Neuronal stem cell (in vitro differentiated cells): ENCODE results near the gene SOWAHA.

ENCODE experiments used
- DNase-seq: peaks from one replicate; pipeline ENCODE4 v3.0.0-alpha.2; 2013; ENCODE audit warnings: low spot score
- H2AFZ ChIP-seq: one replicate; pipeline ENCODE4 v1.6.1; 2013; ENCODE audit warnings: mild to moderate bottlenecking, low read length, inconsistent platforms
- H2AK5ac ChIP-seq: 2 replicates; pipeline ENCODE4 v1.6.1; 2013; ENCODE audit warnings: low read depth, mild to moderate bottlenecking, inconsistent platforms, low read length, moderate library complexity, mixed read lengths
- H2BK120ac ChIP-seq: 2 replicates; pipeline ENCODE4 v1.6.1; 2013; ENCODE audit warnings: low read depth, mild to moderate bottlenecking, inconsistent platforms, low read length, moderate library complexity, mixed read lengths
- H2BK12ac ChIP-seq: one replicate; pipeline ENCODE4 v1.6.1; 2013; ENCODE audit warnings: low read length, inconsistent platforms
- H2BK15ac ChIP-seq: 2 replicates; pipeline ENCODE4 v1.6.1; 2013; ENCODE audit warnings: mild to moderate bottlenecking, low read length, inconsistent platforms, mixed read lengths
- H2BK5ac ChIP-seq: one replicate; pipeline ENCODE4 v1.6.1; 2013; ENCODE audit warnings: inconsistent platforms, mild to moderate bottlenecking, low read length, moderate library complexity
- H3K14ac ChIP-seq: one replicate; pipeline ENCODE4 v1.6.1; 2013; ENCODE audit warnings: low read length, inconsistent platforms
- H3K18ac ChIP-seq: 2 replicates; pipeline ENCODE4 v1.6.1; 2013; ENCODE audit warnings: low read length, inconsistent platforms
- H3K23ac ChIP-seq: 2 replicates; pipeline ENCODE4 v1.6.1; 2013; ENCODE audit warnings: low read depth, mild to moderate bottlenecking, mixed read lengths, low read length, inconsistent platforms; ENCODE audit not compliant: poor library complexity
- H3K27ac ChIP-seq: replicated peaks from 3 replicates; pipeline ENCODE4 v1.5.1; 2013; ENCODE audit warnings: low read length, inconsistent platforms
- H3K27me3 ChIP-seq, 3 experiments: 2 replicates each; pipeline ENCODE4 v1.6.1; 2013; ENCODE audit warnings: low read length in 3 of 3, mild to moderate bottlenecking in 2 of 3, inconsistent platforms in 1 of 3, low read depth in 1 of 3, mixed read lengths in 1 of 3, moderate library complexity in 1 of 3; ENCODE audit not compliant: control insufficient read depth in 3 of 3, insufficient read depth in 3 of 3
- H3K36me3 ChIP-seq, 2 donors: replicated peaks in 1 of 2; 2 replicates each; pipeline ENCODE4 v1.6.1; 2013; ENCODE audit warnings: low read length in 2 of 2; ENCODE audit not compliant: control insufficient read depth in 2 of 2, insufficient read depth in 2 of 2
- H3K4ac ChIP-seq: 2 replicates; pipeline ENCODE4 v1.6.1; 2013; ENCODE audit warnings: inconsistent platforms, mild to moderate bottlenecking, low read length, moderate library complexity
- H3K4me1 ChIP-seq, 2 donors: 1 replicate in 1 of 2; 2 replicates in 1 of 2; pipeline ENCODE4 v1.6.1; 2013; ENCODE audit warnings: low read length in 2 of 2, low read depth in 1 of 2; ENCODE audit not compliant: control insufficient read depth in 2 of 2, insufficient read depth in 1 of 2
- H3K4me2 ChIP-seq: one replicate; pipeline ENCODE4 v1.6.1; 2013; ENCODE audit warnings: mild to moderate bottlenecking, low read length, inconsistent platforms; ENCODE audit not compliant: insufficient read depth, poor library complexity, severe bottlenecking
- H3K4me3 ChIP-seq, 2 donors: 2 replicates each; pipeline ENCODE4 v1.5.1; 2013; ENCODE audit warnings: low read length in 2 of 2, mild to moderate bottlenecking in 2 of 2, inconsistent platforms in 1 of 2, moderate library complexity in 1 of 2
- H3K79me1 ChIP-seq: one replicate; pipeline ENCODE4 v1.6.1; 2013; ENCODE audit warnings: low read depth, mild to moderate bottlenecking, inconsistent platforms, low read length, moderate library complexity
- H3K9ac ChIP-seq: one replicate; pipeline ENCODE4 v1.6.1; 2013; ENCODE audit warnings: mild to moderate bottlenecking, low read depth, low read length, inconsistent platforms; ENCODE audit not compliant: poor library complexity
- H3K9me3 ChIP-seq, 2 donors: replicated peaks in 1 of 2; 2 replicates each; pipeline versions ENCODE3 to v1.6.1; 2013; ENCODE audit warnings: low read length in 2 of 2, mild to moderate bottlenecking in 2 of 2, inconsistent platforms in 1 of 2, low read depth in 1 of 2, mixed read lengths in 1 of 2, moderate library complexity in 1 of 2; ENCODE audit not compliant: control insufficient read depth in 2 of 2, insufficient read depth in 1 of 2
- H4K8ac ChIP-seq: one replicate; pipeline ENCODE4 v1.6.1; 2013; ENCODE audit warnings: low read depth, mild to moderate bottlenecking, inconsistent platforms, low read length, moderate library complexity
- H4K91ac ChIP-seq: one replicate; pipeline ENCODE4 v1.6.1; 2013; ENCODE audit warnings: low read length, low read depth, mild to moderate bottlenecking, inconsistent platforms; ENCODE audit not compliant: poor library complexity
- WGBS, 2 donors: extraction: QIAGEN DNeasy Blood & Tissue Kit; methylation state at CpG; one replicate each; pipeline ENCODE4 v1.1.7; 2013; ENCODE audit warnings: missing lambda C conversion rate in 2 of 2, mixed read lengths in 1 of 2; ENCODE audit not compliant: insufficient read length in 2 of 2, insufficient replicate concordance in 1 of 2; ENCODE audit errors: extremely low coverage in 2 of 2; 5-methylcytosine and 5-hydroxymethylcytosine counted together

Gene SOWAHA

DNA sequence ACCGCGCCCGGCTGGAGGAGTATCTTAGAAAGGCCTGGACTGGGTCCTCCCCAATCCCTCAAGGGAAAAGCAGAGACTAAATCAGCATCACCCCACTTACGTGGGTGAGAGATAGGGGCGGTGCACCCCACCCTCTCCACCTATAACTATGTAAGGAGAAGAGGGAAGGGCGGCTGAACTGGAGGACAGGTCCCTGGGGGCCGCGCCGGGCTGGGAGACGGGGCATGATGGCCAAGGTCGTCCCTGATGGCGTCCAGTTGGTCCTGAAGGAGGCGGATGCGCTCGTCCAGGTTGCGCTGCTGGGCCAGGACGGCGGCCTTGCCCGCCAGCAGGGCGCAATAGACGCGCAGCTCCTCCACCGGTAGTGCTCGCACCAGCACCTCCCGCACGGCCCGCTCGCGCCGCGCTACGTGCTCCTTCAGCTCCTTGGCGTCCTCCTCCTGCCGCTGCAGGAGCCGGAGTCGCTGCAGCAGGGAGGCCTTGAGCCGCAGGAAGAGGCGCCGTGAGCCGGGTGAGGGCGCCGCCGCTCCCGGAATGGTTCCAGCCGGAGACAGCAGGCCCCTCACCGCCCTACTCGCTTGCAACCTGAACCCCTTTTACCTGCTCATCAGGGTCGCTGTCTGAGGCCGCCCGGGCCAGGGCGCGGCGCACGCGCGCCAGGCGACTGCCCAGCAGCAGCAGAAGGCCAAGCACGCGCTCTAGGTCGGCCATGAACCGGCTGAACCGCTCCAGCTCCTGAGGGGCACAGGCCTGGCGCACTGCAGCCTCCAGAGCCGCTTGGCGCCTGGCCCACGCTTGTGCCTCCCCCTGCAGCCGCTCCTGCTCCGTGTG, 9.8 kb downstream of the SOWAHA start:
- Histone ChIP-seq H2BK12ac (peak overlapping the region; percentile 82), H3K23ac (peak overlapping the region; percentile 93), H3K9ac (peak overlapping the region; percentile 81), H2AK5ac (no peak overlapping the region), H4K8ac (peak overlapping the region; percentile 92), H3K4ac (peak overlapping the region; percentile 81), H3K14ac (no peak overlapping the region), H4K91ac (no peak overlapping the region), H3K4me3 (peak overlapping the region in 1 of 2 donors; percentile 58), H2BK5ac (peak overlapping the region; percentile 13), H2AFZ (peak overlapping the region; percentile 61), H3K27ac (no peak overlapping the region), H3K9me3 (peaks cover 0 to 2% of the 10 kb centered on the region in 2 donors), H2BK120ac (no peak overlapping the region), H3K36me3 (no peaks in the 10 kb centered on the region), H3K18ac (peak overlapping the region; percentile 92), H3K27me3 (peaks cover 12 to 67% (median 54%) of the 10 kb centered on the region in 3 experiments), H3K4me2 (peak overlapping the region; percentile 86), H2BK15ac (peak overlapping the region; percentile 83), H3K4me1 (peaks cover 0 to 4% of the 10 kb centered on the region in 2 donors), H3K79me1 (no peaks in the 10 kb centered on the region)
- WGBS, 2 donors: no CpG with 5 or more reads among the region's 68 CpGs
- DNase-seq: no peak

- H3K9me3 ChIP-seq: peaks cover 0 to 2% of the 10 kb centered on the region in 2 donors
- no peaks in the 10 kb centered on the region for H3K36me3 ChIP-seq
- WGBS, 2 donors: no CpG with 5 or more reads among the region's 7 CpGs
- H3K4me3 ChIP-seq: peak overlapping the region in 1 of 2 donors; percentile 58
- no peak overlapping the region for H3K23ac ChIP-seq
- H4K8ac ChIP-seq: peak overlapping the region; percentile 92
- H4K91ac ChIP-seq: no peak overlapping the region
- H3K14ac ChIP-seq: no peak overlapping the region
- no peak overlapping the region for H3K4ac ChIP-seq
- peak overlapping the region; percentile 86 for H3K4me2 ChIP-seq
- peak overlapping the region; percentile 92 for H3K18ac ChIP-seq
- peaks cover 0 to 4% of the 10 kb centered on the region in 2 donors for H3K4me1 ChIP-seq
- no peaks in the 10 kb centered on the region for H3K79me1 ChIP-seq
- no peak for DNase-seq
- H2BK120ac ChIP-seq: no peak overlapping the region
- peak overlapping the region; percentile 61 for H2AFZ ChIP-seq
- H3K27ac ChIP-seq: no peak overlapping the region
- no peak overlapping the region for H3K9ac ChIP-seq
- peak overlapping the region; percentile 86 for H2AK5ac ChIP-seq
- peaks cover 12 to 68% (median 61%) of the 10 kb centered on the region in 3 experiments for H3K27me3 ChIP-seq
- H2BK15ac ChIP-seq: peak overlapping the region; percentile 98
- peak overlapping the region; percentile 13 for H2BK5ac ChIP-seq
- peak overlapping the region; percentile 82 for H2BK12ac ChIP-seq
Observed at GRCh38 chr5:132823481-132824050, 10.5 kb downstream of the SOWAHA start.

GRCh38 chr5:132824426-132824825, 11.3 kb downstream of the SOWAHA start:
- no peak overlapping the region for H3K4ac ChIP-seq
- H3K4me3 ChIP-seq: no peak overlapping the region
- H3K4me2 ChIP-seq: no peak overlapping the region
- peak overlapping the region; percentile 40 for H2AK5ac ChIP-seq
- no peak overlapping the region for H2BK5ac ChIP-seq
- peaks cover 0 to 2% of the 10 kb centered on the region in 2 donors for H3K9me3 ChIP-seq
- H3K4me1 ChIP-seq: peaks cover 0 to 4% of the 10 kb centered on the region in 2 donors
- H3K14ac ChIP-seq: no peak overlapping the region
- no peak overlapping the region for H2BK120ac ChIP-seq
- H4K8ac ChIP-seq: no peak overlapping the region
- no peak overlapping the region for H2BK12ac ChIP-seq
- no peak overlapping the region for H3K9ac ChIP-seq
- WGBS, 2 donors: no CpG with 5 or more reads among the region's 3 CpGs
- no peak overlapping the region for H3K23ac ChIP-seq
- no peak for DNase-seq
- peaks cover 12 to 70% (median 69%) of the 10 kb centered on the region in 3 experiments for H3K27me3 ChIP-seq
- no peak overlapping the region for H2AFZ ChIP-seq
- H3K27ac ChIP-seq: no peak overlapping the region
- no peak overlapping the region for H3K18ac ChIP-seq
- no peak overlapping the region for H4K91ac ChIP-seq
- H3K36me3 ChIP-seq: no peaks in the 10 kb centered on the region
- H2BK15ac ChIP-seq: no peak overlapping the region
- peaks cover 3% of the 10 kb centered on the region for H3K79me1 ChIP-seq
